ENCODE measurements around the gene PPP1R2. TPM values are rescaled to one million over a fixed set of nuclear protein-coding genes. Genes with fewer than 3 reads are reported as not detected.

Gene PPP1R2
- total and polyA plus RNA-seq, 9 of the 15 experiments (the other 6 are each of a cell fraction or from before 2014, with no cell fraction given): 9.4 to 115 (median 40.3) TPM

DNA sequence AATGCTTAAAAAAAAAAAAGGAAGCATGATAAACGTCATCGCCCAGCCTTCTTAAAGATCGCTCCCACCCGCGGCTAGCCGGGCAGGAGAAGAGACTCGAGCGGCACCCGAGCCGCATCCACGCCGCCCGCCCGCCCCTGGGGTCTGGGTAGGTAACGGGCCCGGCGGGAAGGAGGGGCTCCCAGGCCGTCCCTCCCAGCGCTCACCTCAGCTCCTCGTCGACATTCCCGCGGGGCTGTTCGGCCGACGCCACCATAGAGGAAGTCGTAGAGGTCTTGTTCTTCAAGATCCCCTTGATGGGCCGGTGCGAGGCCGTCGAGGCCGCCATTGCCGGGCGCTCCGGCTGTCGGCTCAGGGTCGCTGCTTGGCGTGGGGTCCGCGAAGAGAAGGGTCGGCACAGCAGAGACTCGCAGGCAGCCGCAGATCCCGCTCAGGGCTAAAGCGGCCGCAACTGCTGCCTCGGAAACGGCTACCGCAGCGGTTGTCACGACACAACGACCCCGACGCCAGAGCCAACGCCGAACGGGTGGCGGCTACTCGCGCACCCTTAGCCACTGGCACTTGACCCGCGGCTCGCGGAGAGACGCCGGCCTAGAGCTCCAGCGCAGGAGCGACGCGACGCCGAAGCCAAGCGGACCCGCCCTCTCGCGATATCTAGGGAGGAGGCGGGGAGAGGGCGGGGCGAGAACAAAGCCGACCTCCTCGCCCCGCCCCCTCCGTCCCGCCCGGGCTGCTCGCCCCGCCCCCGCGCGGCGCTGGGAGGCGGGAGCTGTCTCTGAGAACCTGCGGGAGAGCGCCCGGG lies at the start of gene PPP1R2 (continued):
- TF ChIP-seq CXXC5 (CRISPR knock-in tag; IDR thresholded peaks at IDR 0.05) (peak; percentile 83), RBBP5 (IDR thresholded peaks at IDR 0.05; ENCODE audit: borderline replicate concordance, insufficient read depth, low read length, poor library complexity, severe bottlenecking) (peak; percentile 93), CTBP1 (IDR thresholded peaks at IDR 0.05; ENCODE audit: borderline replicate concordance) (no peak; the same call in 1 of the 2 replicates), RBM39 (optimal IDR thresholded peaks at IDR 0.05; ENCODE audit: low read depth, low read length) (no peak), ZNF239 (CRISPR knock-in tag; IDR thresholded peaks at IDR 0.05) (no peak), GTF2F1 (IDR thresholded peaks at IDR 0.05; ENCODE audit: low read depth, low read length) (0 out of 2 replicates have a peak, but pooled peaks have one; percentile 29), TEAD4 (IDR thresholded peaks at IDR 0.05; ENCODE audit: low read length) (peak; percentile 18; the same call in 1 of the 2 replicates), TEAD4 (CRISPR knock-in tag; IDR thresholded peaks at IDR 0.05; ENCODE audit: borderline replicate concordance) (no peak), MYC (IDR thresholded peaks at IDR 0.05; ENCODE audit: low read depth, low read length) (no peak), MYC (CRISPR knock-in tag; IDR thresholded peaks at IDR 0.05; ENCODE audit: borderline replicate concordance, low read depth) (peak; percentile 58; the same call in 1 of the 2 replicates), ZNF217 (CRISPR knock-in tag; IDR thresholded peaks at IDR 0.05) (no peak), MAZ (CRISPR knock-in tag; conservative IDR thresholded peaks at IDR 0.05 in 1 of 2, IDR thresholded peaks at IDR 0.05 in 1 of 2) (peak; percentile 41 to 89; a peak in 2 of 4 replicates), XRCC3 (IDR thresholded peaks at IDR 0.05) (no peak), RNF2 (IDR thresholded peaks at IDR 0.05) (no peak; the same call in 1 of the 2 replicates), GABPB2 (CRISPR knock-in tag; conservative IDR thresholded peaks at IDR 0.05) (no peak), CCNT2 (IDR thresholded peaks at IDR 0.05; ENCODE audit: borderline replicate concordance, extremely low read depth, insufficient read length, low read depth, low read length) (peak; percentile 54), PHTF2 (CRISPR knock-in tag; IDR thresholded peaks at IDR 0.05) (no peak), PML (IDR thresholded peaks at IDR 0.05; ENCODE audit: low read length) (peak; percentile 75; the same call in 1 of the 2 replicates), NR2C1 (IDR thresholded peaks at IDR 0.05) (no peak), NR2C1 (tag; IDR thresholded peaks at IDR 0.05) (peak; percentile 16; the same call in 1 of the 2 replicates)
- TF ChIP-seq, protein P1, sequence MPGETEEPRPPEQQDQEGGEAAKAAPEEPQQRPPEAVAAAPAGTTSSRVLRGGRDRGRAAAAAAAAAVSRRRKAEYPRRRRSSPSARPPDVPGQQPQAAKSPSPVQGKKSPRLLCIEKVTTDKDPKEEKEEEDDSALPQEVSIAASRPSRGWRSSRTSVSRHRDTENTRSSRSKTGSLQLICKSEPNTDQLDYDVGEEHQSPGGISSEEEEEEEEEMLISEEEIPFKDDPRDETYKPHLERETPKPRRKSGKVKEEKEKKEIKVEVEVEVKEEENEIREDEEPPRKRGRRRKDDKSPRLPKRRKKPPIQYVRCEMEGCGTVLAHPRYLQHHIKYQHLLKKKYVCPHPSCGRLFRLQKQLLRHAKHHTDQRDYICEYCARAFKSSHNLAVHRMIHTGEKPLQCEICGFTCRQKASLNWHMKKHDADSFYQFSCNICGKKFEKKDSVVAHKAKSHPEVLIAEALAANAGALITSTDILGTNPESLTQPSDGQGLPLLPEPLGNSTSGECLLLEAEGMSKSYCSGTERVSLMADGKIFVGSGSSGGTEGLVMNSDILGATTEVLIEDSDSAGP (CRISPR knock-in tag; IDR thresholded peaks at IDR 0.05): 0 out of 2 replicates have a peak, but pooled peaks have one; percentile 25
- TF ChIP-seq, protein P2, sequence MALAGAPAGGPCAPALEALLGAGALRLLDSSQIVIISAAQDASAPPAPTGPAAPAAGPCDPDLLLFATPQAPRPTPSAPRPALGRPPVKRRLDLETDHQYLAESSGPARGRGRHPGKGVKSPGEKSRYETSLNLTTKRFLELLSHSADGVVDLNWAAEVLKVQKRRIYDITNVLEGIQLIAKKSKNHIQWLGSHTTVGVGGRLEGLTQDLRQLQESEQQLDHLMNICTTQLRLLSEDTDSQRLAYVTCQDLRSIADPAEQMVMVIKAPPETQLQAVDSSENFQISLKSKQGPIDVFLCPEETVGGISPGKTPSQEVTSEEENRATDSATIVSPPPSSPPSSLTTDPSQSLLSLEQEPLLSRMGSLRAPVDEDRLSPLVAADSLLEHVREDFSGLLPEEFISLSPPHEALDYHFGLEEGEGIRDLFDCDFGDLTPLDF (CRISPR knock-in tag; IDR thresholded peaks at IDR 0.05): 0 out of 2 replicates have a peak, but pooled peaks have one; percentile 64
- TF ChIP-seq, protein P3, sequence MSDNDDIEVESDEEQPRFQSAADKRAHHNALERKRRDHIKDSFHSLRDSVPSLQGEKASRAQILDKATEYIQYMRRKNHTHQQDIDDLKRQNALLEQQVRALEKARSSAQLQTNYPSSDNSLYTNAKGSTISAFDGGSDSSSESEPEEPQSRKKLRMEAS (CRISPR knock-in tag; IDR thresholded peaks at IDR 0.05): peak; percentile 50
- TF ChIP-seq, protein P4, sequence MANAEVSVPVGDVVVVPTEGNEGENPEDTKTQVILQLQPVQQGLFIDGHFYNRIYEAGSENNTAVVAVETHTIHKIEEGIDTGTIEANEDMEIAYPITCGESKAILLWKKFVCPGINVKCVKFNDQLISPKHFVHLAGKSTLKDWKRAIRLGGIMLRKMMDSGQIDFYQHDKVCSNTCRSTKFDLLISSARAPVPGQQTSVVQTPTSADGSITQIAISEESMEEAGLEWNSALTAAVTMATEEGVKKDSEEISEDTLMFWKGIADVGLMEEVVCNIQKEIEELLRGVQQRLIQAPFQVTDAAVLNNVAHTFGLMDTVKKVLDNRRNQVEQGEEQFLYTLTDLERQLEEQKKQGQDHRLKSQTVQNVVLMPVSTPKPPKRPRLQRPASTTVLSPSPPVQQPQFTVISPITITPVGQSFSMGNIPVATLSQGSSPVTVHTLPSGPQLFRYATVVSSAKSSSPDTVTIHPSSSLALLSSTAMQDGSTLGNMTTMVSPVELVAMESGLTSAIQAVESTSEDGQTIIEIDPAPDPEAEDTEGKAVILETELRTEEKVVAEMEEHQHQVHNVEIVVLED (CRISPR knock-in tag; IDR thresholded peaks at IDR 0.05): peak; percentile 71

All from K562 (cell line).